ENCODE results near the gene CYP4Z1.
"Not testable (repeated sequence)": the region's sequence is repeated elsewhere in the genome, so short reads cannot be mapped to it uniquely, and the experiment has no call there.

Gene CYP4Z1

DNA sequence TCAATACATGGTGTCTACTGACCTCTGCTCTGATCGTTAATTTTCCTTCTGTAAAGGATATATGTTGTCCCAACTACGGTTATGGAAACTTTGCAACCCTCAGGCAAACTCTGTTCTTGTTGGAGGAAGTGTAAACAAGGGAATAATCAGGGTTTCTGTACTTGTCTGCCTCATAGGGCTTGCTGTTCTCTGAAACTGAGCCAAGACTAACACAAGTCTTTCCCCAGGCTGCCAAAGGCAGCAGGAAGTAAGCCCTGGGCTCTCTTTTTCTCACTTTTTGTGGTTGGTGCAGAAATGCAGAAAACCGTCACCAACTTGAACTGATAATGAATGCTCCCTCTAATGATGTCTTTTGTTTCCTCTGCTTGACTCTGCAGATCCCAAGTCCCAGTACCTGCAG, 36.0 kb upstream of the CYP4Z1 start:
- DNase-seq (ENCODE audit: low spot score), result no peak
- TF ChIP-seq, protein P1, sequence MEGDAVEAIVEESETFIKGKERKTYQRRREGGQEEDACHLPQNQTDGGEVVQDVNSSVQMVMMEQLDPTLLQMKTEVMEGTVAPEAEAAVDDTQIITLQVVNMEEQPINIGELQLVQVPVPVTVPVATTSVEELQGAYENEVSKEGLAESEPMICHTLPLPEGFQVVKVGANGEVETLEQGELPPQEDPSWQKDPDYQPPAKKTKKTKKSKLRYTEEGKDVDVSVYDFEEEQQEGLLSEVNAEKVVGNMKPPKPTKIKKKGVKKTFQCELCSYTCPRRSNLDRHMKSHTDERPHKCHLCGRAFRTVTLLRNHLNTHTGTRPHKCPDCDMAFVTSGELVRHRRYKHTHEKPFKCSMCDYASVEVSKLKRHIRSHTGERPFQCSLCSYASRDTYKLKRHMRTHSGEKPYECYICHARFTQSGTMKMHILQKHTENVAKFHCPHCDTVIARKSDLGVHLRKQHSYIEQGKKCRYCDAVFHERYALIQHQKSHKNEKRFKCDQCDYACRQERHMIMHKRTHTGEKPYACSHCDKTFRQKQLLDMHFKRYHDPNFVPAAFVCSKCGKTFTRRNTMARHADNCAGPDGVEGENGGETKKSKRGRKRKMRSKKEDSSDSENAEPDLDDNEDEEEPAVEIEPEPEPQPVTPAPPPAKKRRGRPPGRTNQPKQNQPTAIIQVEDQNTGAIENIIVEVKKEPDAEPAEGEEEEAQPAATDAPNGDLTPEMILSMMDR (IDR thresholded peaks at IDR 0.05; ENCODE audit: borderline replicate concordance, control extremely low read depth, extremely low read depth, insufficient read depth, missing control alignments), result no peak

GRCh38 chr1:47031585-47031984, 35.4 kb upstream of the CYP4Z1 start:
- in situ Hi-C loops (cut with MboI; ENCODE audit: low sequenced_read_pairs, unreplicated experiment), result no loop called here
- no peak for DNase-seq (ENCODE audit: low spot score)
- TF ChIP-seq, protein P1 (IDR thresholded peaks at IDR 0.05; ENCODE audit: borderline replicate concordance, control extremely low read depth, extremely low read depth, insufficient read depth, missing control alignments), result no peak

More for the DNA sequence above, 36.0 kb upstream of the CYP4Z1 start:
- in situ Hi-C loops (cut with MboI; ENCODE audit: low sequenced_read_pairs, unreplicated experiment), result no loop called here

DNA sequence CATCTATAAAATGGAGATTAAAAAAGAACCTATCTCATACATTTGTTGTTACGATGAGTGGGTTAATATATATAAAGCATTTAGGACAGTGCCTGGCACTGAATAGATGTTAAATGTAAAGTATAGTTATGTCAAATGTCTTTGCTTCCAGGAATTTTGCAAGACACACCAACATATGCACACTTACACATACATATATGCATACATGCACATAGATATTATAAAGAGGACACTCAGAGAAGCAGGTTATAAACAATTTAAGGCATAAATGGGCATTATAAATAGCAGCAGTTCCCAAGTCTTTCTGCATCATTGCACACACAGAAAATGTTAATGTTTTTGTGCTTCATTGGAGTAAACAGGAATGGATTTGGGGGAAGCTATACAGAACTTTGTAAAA, 30.3 kb upstream of the CYP4Z1 start:
- DNase-seq (ENCODE audit: low spot score), result no peak
- TF ChIP-seq, protein P1 (IDR thresholded peaks at IDR 0.05; ENCODE audit: borderline replicate concordance, control extremely low read depth, extremely low read depth, insufficient read depth, missing control alignments), result no peak
- in situ Hi-C loops (cut with MboI; ENCODE audit: low sequenced_read_pairs, unreplicated experiment), result no loop called here

DNA sequence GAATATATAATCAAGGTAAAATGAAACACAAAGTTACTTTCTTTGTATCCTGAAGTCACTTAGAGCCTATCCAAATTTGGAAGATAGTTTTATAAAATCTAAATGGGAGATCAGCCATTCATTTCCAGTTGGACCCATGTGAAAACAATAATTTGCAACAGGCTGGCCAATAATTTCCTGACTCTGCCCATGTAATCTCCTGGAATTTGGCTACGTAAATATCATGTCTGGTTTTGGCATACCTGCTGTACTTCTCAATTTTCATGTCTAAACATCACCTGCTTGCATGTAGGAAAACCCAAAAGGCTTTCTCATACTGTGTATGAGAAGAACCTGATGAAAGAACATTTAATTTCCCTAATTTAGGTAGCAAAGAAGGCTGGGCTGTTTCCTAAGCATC, 7.7 kb upstream of the CYP4Z1 start:
- in situ Hi-C loops (cut with MboI; ENCODE audit: low sequenced_read_pairs, unreplicated experiment), result no loop called here
- no peak for DNase-seq (ENCODE audit: low spot score)
- TF ChIP-seq, protein P1 (IDR thresholded peaks at IDR 0.05; ENCODE audit: borderline replicate concordance, control extremely low read depth, extremely low read depth, insufficient read depth, missing control alignments), result no peak

- in situ Hi-C loops (cut with MboI; ENCODE audit: low sequenced_read_pairs, unreplicated experiment); DNase-seq (ENCODE audit: low spot score): not testable (repeated sequence)
These were observed 2.0 kb downstream of the CYP4Z1 start for GRCh38 chr1:47069080-47069479.

DNA sequence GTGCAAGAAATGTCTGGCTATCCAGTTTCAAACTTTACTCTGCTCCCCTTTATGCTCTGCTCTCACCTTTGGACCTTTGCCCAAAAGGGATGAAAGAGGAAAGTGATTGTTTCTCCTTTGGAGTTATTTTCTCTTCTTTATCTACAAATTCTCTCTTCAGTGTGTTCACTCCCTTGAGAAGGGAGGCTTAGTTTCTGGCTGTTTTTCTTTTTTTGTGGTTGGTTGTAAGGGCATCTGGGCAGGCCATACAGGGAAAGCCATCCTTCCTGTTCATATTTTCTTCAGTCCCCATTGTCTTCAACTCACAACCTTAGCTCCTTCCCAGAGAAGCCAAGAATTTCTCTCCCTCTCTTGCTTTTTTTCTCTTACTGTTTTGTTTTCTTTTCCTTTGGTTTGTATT, 2.5 kb downstream of the CYP4Z1 start:
- in situ Hi-C loops (cut with MboI; ENCODE audit: low sequenced_read_pairs, unreplicated experiment); DNase-seq (ENCODE audit: low spot score): not testable (repeated sequence)

DNA sequence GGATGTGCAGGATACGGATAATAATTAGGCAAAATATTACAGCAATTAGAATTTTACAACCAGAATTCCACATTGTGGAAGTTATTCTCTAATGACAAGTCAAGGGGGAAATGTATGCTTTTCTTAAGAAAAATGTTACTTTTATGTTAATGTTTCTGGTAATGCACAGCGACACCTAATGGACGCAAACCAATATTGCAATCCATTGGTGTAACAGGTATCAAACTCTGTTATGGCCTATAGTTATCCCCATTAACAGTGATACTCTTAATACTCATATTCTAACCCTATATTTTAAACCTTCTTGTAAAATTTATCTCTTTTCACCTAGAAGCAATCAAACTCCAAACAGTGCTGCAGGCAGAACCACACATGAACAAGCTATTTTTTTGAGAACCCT, 22.3 kb downstream of the CYP4Z1 start:
- DNase-seq (ENCODE audit: low spot score); in situ Hi-C loops (cut with MboI; ENCODE audit: low sequenced_read_pairs, unreplicated experiment): not testable (repeated sequence)
- TF ChIP-seq, protein P1 (IDR thresholded peaks at IDR 0.05; ENCODE audit: borderline replicate concordance, control extremely low read depth, extremely low read depth, insufficient read depth, missing control alignments), result peak; percentile 34

GRCh38 chr1:47091476-47091875, 24.4 kb downstream of the CYP4Z1 start:
- in situ Hi-C loops (cut with MboI; ENCODE audit: low sequenced_read_pairs, unreplicated experiment), result not testable (repeated sequence)

More at GRCh38 chr1:47091476-47091875, 24.4 kb downstream of the CYP4Z1 start:
- not testable (repeated sequence) for DNase-seq (ENCODE audit: low spot score)

Measured in GM13976 (cell line).